T-helper 2 cell (primary cell): Measurements from ENCODE around the gene DEFB131B.
"Not testable (repeated sequence)": the region's sequence is repeated elsewhere in the genome, so short reads cannot be mapped to it uniquely, and the experiment has no call there.

Experiments used
- DNase-seq, 5 experiments: peaks; one replicate each; pipeline versions ENCODE4 v3.0.0 to v3.0.0-alpha.2; 2012 to 2022
- total RNA-seq, 2 donors: gene quantifications; one replicate each; lab custom pipeline; 2026; lab: John Stamatoyannopoulos, UW

Gene DEFB131B, protein sequence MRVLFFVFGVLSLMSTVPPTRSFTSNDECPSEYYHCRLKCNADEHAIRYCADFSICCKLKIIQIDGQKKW
- total RNA-seq = 0 reads per million in 2 donors

DNA sequence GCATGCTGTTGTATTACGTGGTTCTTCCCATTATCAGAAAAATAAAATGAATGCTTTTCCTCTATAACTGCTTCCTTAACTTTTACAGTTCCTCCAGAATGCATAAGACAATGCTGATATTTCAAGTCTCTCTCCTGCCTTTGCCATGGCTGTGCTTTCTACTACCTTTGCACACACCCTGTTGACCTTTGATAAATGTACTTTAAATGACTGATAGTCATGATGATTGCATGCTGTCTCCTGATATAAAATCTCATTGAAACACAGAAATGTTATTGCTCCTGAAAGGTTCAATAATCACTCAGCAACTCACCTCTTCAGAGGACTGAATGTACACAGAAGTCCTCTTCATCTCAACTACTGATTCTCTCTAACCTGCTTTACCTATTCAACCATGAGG is at the start of gene DEFB131B:
Gene DEFB131B (plus strand): TSS at position 395 of the 400 bp plus-strand sequence. CDS start 0 bp downstream, at position 395.
- not testable (repeated sequence) for DNase-seq

DNA sequence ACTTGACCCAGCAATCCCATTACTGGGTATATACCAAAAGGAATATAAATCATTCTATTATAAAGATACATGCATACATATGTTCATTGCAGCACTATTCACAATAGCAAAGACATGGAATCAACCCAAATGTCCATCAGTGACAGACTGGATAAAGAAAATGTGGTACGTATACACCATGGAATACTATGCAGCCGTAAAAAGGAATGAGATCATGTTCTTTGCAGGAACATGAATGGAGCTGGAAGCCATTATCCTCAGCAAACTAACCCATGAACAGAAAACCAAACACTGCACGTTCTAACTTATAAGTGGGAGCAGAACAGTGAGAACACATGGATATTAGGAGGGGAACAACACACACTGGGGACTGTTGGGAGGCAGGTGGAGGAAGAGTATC is 49.0 kb upstream of the DEFB131B start:
- not testable (repeated sequence) for DNase-seq

DNA sequence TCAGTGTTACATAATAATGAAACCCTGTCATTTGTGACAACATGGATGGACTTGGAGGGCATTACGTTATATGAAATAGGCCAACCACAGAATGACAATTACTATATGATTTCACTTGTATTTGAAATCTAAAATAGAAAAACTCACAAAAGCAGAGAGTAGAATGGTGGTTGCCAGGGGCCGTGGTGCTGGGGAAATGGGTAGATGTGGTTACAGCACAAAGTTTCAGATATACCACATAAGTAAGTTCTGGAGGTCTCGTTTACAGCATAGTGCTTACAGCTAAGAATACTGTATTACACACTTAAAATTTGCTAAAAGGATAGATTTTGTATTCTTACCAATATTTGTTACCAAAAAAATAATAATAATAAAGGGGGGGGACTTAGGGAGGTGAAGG is 48.6 kb upstream of the DEFB131B start:
- peak in 1 of 5 experiments; percentile 59 for DNase-seq

DNA sequence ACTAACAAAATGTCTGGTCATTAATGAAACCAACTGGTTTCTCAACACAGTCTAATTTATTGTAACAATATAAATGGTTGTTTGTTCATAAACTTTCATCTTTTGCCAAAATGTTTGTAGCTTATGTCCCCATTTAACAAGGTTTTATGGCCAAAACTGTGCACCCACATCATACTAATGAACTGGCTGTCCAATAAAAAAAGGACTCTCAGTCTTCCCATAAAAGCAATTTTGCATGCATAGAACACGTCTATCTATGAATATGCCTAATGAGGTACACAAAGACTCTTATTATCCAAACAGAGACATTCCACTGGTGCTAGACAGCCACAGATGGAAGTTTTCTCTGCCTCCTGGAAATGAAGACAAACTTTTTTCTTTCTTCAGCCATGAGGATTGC is 45.4 kb upstream of the DEFB131B start, which contains the start of gene DEFB108B:
Gene DEFB108B (plus strand): TSS at position 390 of the 400 bp plus-strand sequence. CDS start 0 bp downstream, at position 390.
- not testable (repeated sequence) for DNase-seq

DNA sequence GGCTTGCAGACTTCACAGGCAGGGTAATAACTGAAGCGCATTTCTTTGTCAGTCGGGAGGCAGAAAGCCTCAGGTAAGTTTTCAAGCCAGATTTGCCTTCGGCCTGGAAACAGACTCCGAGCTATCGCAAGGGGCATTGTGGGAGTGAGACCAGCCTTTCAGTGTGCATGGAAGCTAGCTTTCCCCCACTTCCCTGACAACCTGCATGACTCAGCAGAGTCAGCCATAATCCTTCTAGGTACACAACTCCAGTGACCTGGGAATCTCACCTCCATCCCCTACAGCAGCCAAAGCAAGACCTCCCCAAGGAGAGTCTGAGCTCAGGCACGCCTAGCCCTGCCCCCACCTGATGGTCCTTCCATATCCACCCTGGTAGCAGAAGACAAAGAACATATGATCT is 35.5 kb upstream of the DEFB131B start:
- not testable (repeated sequence) for DNase-seq

DNA sequence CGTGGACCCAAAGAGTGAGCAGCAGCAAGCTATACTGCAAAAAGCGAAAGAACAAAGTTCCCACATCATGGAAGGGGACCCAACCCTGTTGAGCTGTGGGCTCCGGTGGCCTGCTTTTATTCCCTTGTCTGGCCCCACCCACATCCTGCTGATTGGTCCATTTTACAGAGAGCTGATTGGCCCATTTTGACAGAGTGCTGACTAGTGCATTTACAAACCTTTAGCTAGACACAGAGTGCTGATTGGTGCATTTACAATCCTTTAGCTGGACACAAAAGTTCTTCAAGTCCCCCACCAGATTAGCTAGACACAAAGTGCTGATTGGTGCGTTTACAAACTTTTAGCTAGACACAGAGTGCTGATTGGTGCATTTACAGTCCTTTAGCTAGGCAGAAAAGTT is 34.9 kb upstream of the DEFB131B start:
- DNase-seq = not testable (repeated sequence)

DNA sequence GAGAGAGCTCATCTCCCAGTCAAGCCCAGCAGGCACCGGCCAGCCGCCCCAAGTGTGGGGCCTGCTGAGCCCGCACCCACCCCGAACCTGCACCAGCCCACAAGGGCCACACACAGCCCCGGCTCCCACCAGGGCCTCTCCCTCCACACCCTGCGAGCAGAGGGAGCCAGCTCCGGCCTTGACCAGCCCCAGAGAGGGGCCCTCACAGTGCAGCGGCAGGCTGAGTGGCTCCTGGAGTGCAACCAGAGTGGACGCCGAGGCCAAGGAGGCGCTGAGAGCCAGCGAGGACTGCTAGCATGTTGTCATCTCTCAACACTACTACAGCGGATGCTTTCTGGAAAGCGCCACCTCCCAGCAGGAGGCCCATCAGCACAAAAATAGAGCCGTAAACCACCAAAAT is 34.4 kb upstream of the DEFB131B start:
- no peak for DNase-seq

DNA sequence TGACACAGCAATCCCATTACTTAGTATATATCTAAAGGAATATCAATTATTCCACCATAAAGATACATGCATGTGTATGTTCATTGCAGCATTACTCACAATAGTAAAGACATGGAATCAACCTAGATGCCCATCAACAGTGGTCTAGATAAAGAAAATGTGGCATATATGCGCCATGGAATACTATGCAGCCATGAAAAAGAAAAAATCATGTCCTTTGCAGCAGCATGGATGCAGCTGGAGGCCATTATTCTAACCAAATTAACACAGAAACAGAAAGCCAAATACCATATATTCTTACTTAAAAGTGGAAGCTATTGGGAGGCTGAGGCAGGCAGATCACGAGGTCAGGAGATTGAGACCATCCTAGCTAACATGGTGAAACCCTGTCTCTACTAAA is 24.4 kb upstream of the DEFB131B start:
- not testable (repeated sequence) for DNase-seq

DNA sequence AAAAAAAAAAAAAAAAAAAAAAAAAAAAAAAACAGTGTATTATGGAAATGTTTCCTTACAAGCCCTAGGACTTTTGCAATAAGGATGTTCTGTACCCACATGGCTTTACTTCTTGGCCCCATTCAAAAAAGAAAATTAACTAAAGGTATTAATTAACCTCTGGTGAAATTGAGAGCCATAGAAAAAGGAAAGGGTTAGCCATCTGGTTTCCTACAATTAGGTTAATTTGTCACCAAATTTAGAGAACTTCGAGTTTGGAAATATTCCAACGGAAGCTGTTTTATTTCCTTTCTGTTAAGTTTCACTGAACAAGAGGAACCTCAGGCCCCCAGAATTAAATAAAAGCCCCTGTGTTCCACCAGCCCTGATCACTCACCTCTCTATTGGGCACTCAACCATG is 22.4 kb upstream of the DEFB131B start:
- not testable (repeated sequence) for DNase-seq

DNA sequence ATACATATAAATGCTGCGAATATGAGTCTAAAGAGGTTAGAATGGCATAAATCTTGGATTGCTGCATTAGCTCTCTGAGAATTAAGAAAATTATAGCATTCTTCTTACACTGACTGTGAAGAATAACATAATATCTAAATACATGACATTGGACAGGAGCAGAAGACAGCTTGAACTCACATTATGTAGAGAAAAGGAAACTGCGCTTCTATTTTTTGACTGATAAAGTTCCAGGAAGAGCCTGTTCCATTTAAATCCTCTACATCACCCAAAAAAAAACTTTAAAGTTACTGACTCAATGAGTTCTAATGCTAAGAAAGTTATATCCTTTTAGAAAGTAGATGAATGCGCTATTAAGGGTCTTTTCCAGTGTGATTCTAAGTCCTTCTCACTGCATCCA is 17.4 kb upstream of the DEFB131B start:
- not testable (repeated sequence) for DNase-seq

DNA sequence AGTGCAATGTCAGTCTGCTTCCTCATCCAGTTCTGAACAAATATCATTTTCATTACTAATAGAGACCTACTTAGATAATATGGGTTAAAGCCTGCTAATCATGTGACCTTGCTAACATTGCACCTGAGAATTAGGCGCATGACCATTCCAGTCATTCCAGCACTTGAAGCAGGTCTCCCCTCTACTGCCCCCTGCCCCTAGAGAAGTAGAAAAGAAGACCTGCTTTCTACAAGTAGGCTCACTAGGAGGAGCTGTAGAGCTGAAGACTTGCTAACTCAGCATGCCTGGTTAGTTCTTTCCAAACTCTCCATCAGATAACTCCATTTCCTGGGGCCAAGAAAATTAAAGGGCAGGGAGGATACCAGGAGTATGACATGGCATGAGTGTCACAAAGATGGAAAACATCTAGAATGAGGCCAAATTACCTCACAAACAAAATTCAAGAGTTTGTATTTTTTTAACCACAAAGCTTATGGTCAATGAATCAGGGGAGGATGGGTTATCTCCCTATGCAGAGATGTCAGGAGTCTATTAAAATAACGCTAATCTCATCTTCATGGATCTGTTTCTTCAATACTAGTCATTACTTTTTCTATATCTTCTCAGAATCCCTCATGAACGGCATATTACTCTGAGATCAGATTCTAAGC is 14.2 kb upstream of the DEFB131B start:
- DNase-seq = peak in 1 of 5 experiments; percentile 55

DNA sequence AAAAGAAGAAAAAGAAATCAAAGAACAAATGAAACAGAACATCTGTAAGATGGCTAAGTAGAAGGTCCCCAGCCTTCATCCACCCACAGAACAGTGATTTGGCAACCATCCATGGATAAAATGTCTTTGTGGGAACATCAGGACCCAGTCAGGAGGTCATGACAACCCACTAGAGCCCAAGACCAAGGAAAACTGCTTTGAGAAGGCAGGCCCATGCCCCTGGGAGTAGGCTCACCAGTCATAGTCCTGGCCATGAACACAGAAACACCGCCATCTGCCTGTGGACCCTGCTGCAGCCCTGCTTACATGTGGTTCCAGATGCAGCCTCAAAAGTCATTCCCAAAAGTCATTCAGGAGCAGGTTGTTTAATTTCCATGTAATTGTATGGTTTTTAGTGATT is 11.0 kb upstream of the DEFB131B start:
- DNase-seq = not testable (repeated sequence)

DNA sequence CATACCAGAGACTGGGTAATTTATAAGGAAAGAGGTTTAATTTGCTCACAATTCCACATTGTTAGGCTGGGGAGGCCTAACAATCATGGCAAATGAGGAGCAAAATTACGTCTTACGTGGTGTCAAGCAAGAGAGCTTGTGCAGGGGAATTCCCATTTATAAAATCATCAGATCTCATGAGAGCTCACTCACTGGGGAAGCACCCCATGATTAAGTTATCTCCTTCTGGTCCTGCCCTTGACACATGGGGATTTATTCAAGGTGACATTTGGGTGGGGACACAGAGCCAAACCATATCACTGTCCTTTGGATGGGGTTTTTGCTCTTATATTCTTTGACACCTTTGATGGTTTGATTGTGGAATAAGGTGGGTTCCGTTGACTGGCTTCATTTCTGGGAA is 8.3 kb upstream of the DEFB131B start:
- peak in 1 of 5 experiments; percentile 12 for DNase-seq

DNA sequence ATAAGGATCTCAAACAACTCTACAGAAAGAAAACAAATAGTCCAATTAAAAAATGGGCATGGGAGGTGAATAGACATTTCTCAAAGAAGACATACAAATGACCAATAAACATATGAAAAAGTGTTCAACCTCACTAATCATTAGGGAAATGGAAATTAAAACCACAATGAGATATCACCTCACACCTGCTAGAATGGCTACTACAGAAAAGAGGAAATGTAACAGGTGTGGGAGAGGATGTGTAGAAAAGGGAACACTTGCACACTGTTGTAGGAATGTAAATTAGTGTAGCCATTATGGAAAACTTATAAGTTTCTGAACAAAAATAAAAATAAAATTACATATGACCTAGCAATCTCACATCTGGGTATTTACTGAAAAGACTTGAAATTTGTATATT is 7.6 kb upstream of the DEFB131B start:
- DNase-seq = not testable (repeated sequence)

DNA sequence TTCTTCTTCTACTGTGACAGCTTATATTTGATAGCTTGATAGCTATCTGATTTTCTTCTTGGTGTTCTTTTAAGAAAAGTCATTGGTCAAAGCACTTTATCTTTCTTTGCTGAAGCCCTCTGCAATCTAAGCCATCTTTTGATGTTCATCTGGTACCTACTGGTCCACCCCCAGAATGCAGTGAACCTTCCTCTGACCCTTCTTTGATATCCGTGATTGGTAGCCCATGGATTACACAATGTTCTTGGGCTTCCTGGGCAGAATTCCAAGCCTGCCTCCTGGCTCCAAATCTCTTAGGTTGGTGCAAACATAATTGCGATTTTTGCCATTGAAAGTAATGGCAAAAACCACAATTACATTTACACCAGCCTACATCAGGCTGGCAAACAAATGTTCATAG is 2.0 kb upstream of the DEFB131B start:
- not testable (repeated sequence) for DNase-seq

DNA sequence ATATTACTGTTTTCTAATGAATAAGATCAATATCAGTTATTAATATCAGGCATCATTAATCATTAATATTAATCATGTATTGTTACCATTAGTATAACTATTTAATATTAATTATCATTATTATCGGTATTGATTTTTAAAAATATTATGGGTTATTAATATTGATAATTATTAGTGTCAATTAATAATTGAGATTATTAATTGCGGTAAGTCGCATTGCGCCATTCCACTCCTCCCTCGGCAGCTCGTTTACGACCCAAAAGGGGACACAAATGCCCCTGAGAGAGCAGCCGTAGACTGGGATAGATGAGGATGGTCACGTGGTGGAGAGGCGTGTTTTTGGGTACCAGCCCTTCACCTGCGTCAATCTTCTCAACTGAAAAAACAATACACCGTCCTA is 7.6 kb downstream of the DEFB131B start:
- not testable (repeated sequence) for DNase-seq

DNA sequence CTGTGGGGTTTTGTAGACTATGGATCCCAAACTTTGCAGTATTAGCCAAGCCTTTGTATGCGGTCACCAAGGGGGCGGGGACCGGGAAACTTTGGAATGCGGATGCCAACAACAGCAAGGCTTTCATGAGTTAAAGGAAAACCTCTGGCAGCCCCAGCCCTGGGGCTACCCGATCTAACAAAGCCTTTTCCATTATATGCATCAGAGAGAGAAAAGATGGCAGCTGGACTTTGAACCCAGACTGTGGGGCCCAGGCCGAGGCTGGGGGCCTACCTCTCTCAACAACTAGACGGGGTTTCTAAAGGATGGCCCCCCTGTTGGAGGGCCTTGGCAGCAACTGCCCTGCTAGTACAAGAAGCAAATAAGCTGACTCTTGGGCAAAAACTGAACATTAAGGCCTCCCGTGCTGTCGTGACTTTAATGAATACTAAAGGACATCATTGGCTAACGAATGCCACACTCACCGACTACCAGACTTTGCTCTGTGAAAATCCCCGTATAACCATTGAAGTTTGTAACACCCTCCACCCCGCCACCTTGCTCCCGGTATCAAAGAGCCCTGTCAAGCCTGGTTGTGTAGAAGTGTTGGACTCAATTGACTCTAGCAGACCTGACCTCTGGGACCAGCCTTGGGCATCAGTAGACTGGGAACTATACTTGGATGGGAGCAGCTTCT is 10.2 kb downstream of the DEFB131B start:
- not testable (repeated sequence) for DNase-seq

DNA sequence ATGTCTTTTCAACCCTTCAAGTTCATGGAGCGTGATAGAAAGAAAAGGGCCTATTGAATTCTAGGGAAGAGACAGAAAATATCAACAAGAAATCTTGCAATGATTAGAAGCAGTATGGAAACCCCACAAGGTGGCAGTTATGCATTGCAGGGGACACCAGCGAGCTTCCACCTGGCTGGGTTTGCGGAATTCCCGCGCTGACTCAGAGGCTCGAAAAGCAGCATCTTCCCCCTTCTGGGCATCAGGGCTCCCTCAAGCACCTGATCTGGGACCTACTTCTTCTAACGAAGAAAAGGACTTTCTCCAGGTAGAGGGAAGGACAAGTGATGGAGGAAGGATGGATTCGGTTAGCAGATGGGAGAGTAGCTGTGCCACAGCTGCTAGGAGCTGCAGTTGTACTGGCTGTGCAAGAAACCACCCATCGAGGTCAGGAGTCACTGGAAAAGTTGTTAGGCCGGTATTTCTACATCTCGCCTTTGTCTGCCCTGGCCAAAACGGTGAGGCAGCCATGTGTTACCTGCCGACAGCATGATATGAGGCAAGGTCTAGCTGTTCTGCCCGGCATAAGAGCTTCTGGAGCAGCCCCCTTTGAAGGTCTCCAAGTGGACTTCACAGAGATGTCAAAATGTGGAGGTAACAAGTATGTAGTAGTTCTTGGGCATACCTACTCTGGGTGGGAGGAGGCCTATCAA is 11.1 kb downstream of the DEFB131B start:
- DNase-seq = not testable (repeated sequence)

DNA sequence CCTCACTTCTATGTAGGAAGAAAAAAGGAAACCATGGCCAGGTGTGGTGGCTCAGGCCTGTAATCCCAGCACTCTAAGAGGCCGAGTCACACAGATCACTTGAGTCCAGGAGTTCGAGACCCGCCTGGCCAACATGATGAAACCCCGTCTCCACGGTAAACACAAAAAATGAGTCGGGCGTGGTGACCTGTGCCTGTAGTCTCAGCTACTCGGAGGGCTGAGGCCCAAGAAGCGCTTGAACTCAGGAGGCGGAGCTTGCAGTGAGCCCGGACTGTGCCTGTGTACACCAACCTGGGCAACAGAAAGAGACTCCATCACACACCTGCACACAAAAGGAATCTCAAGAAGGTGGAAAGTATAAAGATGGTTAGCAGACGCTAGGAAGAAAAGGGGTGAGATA is 17.7 kb downstream of the DEFB131B start:
- DNase-seq = no peak

DNA sequence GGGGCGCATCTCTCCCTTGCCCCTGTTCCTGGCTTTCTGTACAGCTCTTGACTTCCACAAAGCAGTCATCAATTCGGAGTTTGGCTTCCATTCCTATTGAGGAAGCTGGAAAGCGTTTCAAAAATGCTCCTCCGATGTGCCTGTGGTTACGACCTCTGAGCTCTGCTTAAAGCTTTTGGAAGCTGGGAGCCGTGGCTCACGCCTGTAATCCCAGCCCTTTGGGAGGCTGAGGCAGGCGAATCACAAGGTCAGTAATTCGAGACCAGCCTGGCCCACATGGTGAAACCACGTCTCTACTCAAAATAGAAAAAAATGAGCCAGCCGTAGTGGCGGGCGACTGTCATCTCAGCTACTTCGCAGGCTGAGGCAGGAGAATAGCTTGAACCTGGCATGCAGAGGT is 22.9 kb downstream of the DEFB131B start:
- DNase-seq = not testable (repeated sequence)

DNA sequence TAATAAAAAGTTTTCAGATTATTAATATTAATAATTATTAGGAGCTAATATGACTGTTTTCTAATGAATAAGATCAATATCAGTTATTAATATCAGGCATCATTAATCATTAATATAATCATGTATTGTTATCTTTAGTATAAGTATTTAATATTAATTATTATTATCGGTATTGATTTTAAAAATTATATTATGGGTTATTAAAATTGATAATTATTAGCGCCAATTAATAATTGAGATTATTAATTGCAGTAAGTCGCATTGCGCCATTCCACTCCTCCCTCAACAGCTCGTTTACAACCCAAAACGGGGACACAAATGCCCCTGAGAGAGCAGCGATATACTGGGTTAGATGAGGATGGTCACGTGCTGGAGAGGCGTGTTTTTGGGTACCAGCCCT is 30.0 kb downstream of the DEFB131B start:
- DNase-seq = no peak

DNA sequence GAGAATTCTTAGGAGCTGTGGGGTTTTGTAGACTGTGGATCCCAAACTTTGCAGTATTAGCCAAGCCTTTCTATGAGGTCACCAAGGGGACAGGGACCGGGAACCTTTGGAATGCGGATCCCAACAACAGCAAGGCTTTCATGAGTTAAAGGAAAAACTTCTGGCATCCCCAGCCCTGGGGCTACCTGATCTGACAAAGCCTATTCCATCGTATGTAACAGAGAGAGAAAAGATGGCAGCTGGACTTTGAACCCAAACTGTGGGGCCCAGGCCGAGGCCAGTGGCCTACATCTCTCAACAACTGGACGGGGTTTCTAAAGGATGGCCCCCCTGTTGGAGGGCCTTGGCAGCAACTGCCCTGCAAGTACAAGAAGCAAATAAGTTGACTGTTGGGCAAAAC is 32.5 kb downstream of the DEFB131B start:
- not testable (repeated sequence) for DNase-seq

DNA sequence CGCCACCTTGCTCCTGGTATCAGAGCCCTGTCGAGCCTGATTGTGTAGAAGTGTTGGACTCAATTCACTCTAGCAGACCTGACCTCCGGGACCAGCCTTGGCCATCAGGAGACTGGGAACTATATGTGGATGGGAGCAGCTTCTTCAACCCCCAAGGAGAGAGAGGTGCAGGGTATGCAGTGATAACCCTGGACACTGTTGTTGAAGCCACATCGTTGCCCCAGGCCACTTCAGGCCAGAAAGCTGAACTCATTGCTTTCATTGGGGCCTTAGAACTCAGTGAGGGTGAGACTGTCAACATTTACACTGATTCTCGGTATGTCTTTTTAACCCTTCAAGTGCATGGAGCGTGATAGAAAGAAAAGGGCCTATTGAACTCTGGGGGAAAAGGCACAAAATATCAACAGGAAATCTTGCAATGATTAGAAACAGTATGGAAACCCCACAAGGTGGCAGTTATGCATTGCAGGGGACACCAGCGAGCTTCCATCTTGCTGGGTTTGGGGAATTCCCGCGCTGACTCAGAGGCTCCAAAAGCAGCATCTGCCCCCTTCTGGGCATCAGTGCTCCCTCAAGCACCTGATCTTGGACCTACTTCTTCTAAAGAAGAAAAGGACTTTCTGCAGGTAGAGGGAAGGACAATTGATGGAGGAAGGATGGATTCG is 33.2 kb downstream of the DEFB131B start:
- peak in 2 of 5 experiments; percentile 71 to 76 for DNase-seq
